Heart left ventricle (tissue), 16 donors: ENCODE data around the gene ZNF575. TPM values are rescaled to one million over a fixed set of nuclear protein-coding genes. Genes with fewer than 3 reads are reported as not detected.
"Not testable (repeated sequence)": the region's sequence is repeated elsewhere in the genome, so short reads cannot be mapped to it uniquely, and the experiment has no call there.

Source experiments
- ATAC-seq, 4 donors: fragments of 200-7000 bp; cut with Tn5 transposase; one replicate each; pipeline ENCODE4 v1.9.1; 2020 to 2022; ENCODE audit warnings: moderate library complexity in 4 of 4, mild to moderate bottlenecking in 3 of 4, moderate number of reproducible peaks in 1 of 4
- DNase-seq, 5 donors: peaks; one replicate each; pipeline ENCODE4 v3.0.0-alpha.2; 2020
- H3K27ac ChIP-seq, 12 donors: fragments of 200-600 bp; sonication (generic) in 4 of 12; one replicate each; pipeline versions ENCODE4 v1.5.0 to v1.8.0; 2016 to 2022; ENCODE audit warnings: mild to moderate bottlenecking in 2 of 12
- H3K27me3 ChIP-seq, 9 donors: fragments of 200-600 bp; sonication (generic) in 2 of 9; one replicate each; pipeline versions ENCODE4 v1.5.1 to v1.8.0; 2016 to 2022; ENCODE audit warnings: mild to moderate bottlenecking in 3 of 9
- H3K36me3 ChIP-seq, 9 donors: fragments of 200-600 bp; sonication (generic) in 2 of 9; one replicate each; pipeline versions ENCODE4 v1.5.0 to v1.8.0; 2018 to 2022; ENCODE audit warnings: mild to moderate bottlenecking in 2 of 9
- H3K4me1 ChIP-seq, 12 donors: fragments of 200-600 bp; sonication (generic) in 4 of 12; one replicate each; pipeline versions ENCODE4 v1.5.0 to v1.8.0; 2016 to 2022; ENCODE audit warnings: mild to moderate bottlenecking in 3 of 12
- H3K4me3 ChIP-seq, 12 donors: fragments of 200-600 bp; sonication (generic) in 4 of 12; one replicate each; pipeline versions ENCODE4 v1.5.0 to v1.8.0; 2017 to 2022; ENCODE audit warnings: mild to moderate bottlenecking in 9 of 12, moderate library complexity in 4 of 12
- H3K9me3 ChIP-seq, 12 donors: fragments of 200-600 bp; sonication (generic) in 4 of 12; one replicate each; pipeline versions ENCODE4 v1.5.0 to v1.8.0; 2016 to 2022; ENCODE audit warnings: mild to moderate bottlenecking in 1 of 12
- POLR2A ChIP-seq, 2 donors: fragments of 450-650 bp; IDR thresholded peaks; one replicate each; pipeline ENCODE4 v1.6.1; 2017; ENCODE audit warnings: antibody characterized with exemption in 2 of 2, mild to moderate bottlenecking in 2 of 2, moderate library complexity in 2 of 2
- WGBS, 4 donors: extraction: QIAGEN DNeasy Blood & Tissue Kit in 2 of 4; methylation state at CpG; one replicate each; pipeline versions ENCODE4 v1.1.5 to v1.1.7; 2013 to 2018; 5-methylcytosine and 5-hydroxymethylcytosine counted together
- intact Hi-C, 10 donors: fragments of 100-400 bp; cut with DNase I; formaldehyde crosslinking; loops; one replicate each; pipeline versions ENCODE4 v1.11.1 to v1.14.2; 2022
- polyA plus RNA-seq, 2 donors: library from polyadenylated mRNA; stranded (reverse); fragments of 200-250 nt; gene quantifications; one replicate each; pipeline ENCODE4 v1.2.3, GENCODE V29; 2013
- total RNA-seq, 9 donors: library from RNA; depleted of rRNA in 2 of 9; stranded (reverse); fragments of >200 nt in 2 of 9; fragmentation: NEBNext Ultra II Directional in 3 of 9; extraction: Animal tissue kit (Norgen Biotek cat#: 25700) in 3 of 9; gene quantifications; one replicate each; pipeline versions ENCODE4 v1.1.0 to v1.2.4, GENCODE V29; 2016 to 2023
- TF ChIP-seq, protein P1 (sequence below), 12 donors: fragments of 200-600 bp; sonication (generic) in 4 of 12; IDR thresholded peaks; one replicate each; pipeline versions ENCODE4 v1.5.0 to v1.8.0; 2018 to 2022; ENCODE audit warnings: antibody characterized with exemption in 12 of 12, mild to moderate bottlenecking in 5 of 12
- donor health status: ischemic (EF 13 %, LVEDD 7.1; RV severe dilation, severe dysfunction).
- donor health status: healthy with polysubstance abuse.
- donor health status: DM: no; HTN: yes; CAD: no.
- donor health status: DM: no; HTN: no; CAD: no.
- donor health status: ischemic (EF 25% LVEDD 6.9; RV normal size, moderate dysfunction).
- donor health status: ischemic (EF 25% LVEDD 5.7; RV mildly dilated, moderate dysfunction).
- donor health status: healthy.
- donor health status: DM: yes; HTN: yes; CAD: no.
- donor health status: ischemic (EF 35%, LVEDD 5.7; RV mildly dilated, moderate dysfunction).
- donor health status: nonischemic (EF 11% LVEDD 7.7; RV severe dilation, severe dysfunction).
- donor health status: DM: yes; HTN: yes; CAD: no.
- donor health status: PGD.
- donor health status: ischemic (EF 29% LVEDD 5.4; RV normal size, mild dysfunction).
- donor health status: nonischemic (EF 23%, LVEDD 6.1; RV moderate dilation, normal function).

Gene ZNF575
- total and polyA plus RNA-seq, 11 donors = 0.38 to 1.9 (median 1.2) TPM; not detected in 2

DNA sequence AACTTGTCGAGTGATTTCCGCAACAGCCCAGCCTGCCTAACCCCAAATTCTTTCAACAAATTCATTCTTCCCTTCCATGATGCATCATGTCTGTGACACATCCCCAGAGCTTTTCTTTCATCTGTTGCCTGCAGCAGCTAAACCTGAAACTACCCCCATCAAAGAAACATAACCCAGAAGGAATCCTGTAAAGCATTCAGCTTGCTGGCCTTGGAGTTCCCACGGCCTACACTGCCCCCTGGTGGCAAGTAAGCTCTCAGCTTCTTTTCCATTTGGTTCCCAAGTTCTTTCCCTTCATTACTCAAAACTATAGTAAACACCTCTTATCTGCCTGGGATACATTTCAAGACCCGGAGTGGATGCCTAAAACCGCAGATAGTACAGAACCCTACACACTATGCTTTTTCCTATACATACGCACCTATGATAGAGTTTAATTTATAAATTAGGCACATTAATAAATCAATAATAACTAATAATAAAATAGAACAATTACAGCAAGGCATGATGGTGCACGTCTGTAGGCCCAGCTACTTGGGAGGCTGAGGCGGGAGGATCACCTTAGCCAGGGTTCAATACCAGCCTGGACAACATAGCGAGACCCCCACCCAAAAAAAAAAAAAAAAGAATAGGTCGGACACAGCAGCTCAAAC lies 13.4 kb upstream of the ZNF575 start:
- H3K27ac ChIP-seq = no peak overlapping the region
- intact Hi-C loops = loop anchor here (1.0 to 5.0 kb wide), 4 partner anchors 57 to 73 kb away; no protein-coding TSS in a partner anchor
- 53 to 57% (median 55%) methylated on average over 10 of the region's 10 CpGs for WGBS, 4 donors
- H3K9me3 ChIP-seq = no peaks in the 10 kb centered on the region
- H3K4me1 ChIP-seq = peaks cover 0 to 14% (median 0%) of the 10 kb centered on the region in 12 donors
- TF ChIP-seq, protein P1, sequence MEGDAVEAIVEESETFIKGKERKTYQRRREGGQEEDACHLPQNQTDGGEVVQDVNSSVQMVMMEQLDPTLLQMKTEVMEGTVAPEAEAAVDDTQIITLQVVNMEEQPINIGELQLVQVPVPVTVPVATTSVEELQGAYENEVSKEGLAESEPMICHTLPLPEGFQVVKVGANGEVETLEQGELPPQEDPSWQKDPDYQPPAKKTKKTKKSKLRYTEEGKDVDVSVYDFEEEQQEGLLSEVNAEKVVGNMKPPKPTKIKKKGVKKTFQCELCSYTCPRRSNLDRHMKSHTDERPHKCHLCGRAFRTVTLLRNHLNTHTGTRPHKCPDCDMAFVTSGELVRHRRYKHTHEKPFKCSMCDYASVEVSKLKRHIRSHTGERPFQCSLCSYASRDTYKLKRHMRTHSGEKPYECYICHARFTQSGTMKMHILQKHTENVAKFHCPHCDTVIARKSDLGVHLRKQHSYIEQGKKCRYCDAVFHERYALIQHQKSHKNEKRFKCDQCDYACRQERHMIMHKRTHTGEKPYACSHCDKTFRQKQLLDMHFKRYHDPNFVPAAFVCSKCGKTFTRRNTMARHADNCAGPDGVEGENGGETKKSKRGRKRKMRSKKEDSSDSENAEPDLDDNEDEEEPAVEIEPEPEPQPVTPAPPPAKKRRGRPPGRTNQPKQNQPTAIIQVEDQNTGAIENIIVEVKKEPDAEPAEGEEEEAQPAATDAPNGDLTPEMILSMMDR (IDR thresholded peaks at IDR 0.05) = peak; percentile 82 to 96 (median 90)
- no peak for TF ChIP-seq POLR2A (IDR thresholded peaks at IDR 0.05)
- H3K36me3 ChIP-seq = peaks cover 0 to 19% (median 0%) of the 10 kb centered on the region in 9 donors
- no peak overlapping the region for H3K4me3 ChIP-seq
- DNase-seq = peak; percentile 59 to 82 (median 74)
- H3K27me3 ChIP-seq = no peaks in the 10 kb centered on the region
- ATAC-seq = peak in 3 of 4 donors; percentile 69 to 71 (median 69)

DNA sequence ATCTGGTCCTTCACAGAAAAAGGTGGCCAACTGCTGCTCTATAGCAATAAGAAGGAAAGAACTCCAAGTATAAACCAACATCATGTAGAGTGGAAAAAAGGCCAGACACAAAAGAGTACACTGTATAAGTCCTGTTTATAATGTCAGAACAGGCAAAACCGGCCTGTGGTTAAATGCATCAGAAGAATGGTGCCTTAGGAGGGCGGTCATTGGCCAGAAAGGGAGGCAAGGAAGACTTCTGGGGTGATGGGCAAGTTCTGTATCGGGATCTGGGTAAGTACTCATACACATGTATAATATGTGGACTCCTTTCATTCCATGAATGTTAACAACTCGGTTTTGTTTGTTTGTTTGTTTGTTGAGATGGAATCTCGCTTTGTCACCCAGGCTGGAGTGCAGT lies 10.1 kb upstream of the ZNF575 start:
- Histone ChIP-seq H3K36me3 (peaks cover 0 to 11% (median 0%) of the 10 kb centered on the region in 9 donors), H3K27ac (no peak overlapping the region), H3K9me3 (no peaks in the 10 kb centered on the region), H3K4me1 (peaks cover 0 to 38% (median 21%) of the 10 kb centered on the region in 12 donors), H3K4me3 (no peak overlapping the region), H3K27me3 (no peaks in the 10 kb centered on the region)
- no peak for DNase-seq
- 88 to 91% (median 90%) methylated on average over 5 of the region's 5 CpGs for WGBS, 4 donors
- ATAC-seq = no peak
- no peak for TF ChIP-seq POLR2A (IDR thresholded peaks at IDR 0.05)
- TF ChIP-seq, protein P1 (IDR thresholded peaks at IDR 0.05) = no peak
- intact Hi-C loops = loop anchor here in 1 of 10 donors (5.0 kb wide), 1 partner anchor 61 kb away; no protein-coding TSS in a partner anchor

DNA sequence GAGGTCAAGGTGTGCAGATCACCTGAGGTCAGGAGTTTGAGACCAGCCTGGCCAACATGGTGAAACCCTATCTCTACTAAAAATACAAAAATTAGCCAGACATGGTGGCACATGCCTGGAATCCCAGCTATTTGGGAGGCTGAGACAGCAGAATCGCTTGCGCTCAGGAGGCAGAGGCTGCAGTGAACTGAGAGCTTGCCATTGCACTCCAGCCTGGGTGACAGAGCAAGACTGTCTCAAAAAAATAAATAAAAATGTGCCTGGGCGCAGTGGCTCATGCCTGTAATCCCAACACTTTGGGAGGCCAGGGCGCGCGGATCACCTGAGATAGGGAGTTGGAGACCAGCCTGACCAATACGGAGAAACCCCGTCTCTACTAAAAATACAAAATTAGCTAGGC lies 9.3 kb upstream of the ZNF575 start:
- H3K4me1 ChIP-seq = peaks cover 0 to 38% (median 22%) of the 10 kb centered on the region in 12 donors
- H3K27me3 ChIP-seq, H3K4me3 ChIP-seq, ATAC-seq, H3K27ac ChIP-seq, DNase-seq, H3K9me3 ChIP-seq: not testable (repeated sequence)
- intact Hi-C loops = loop anchor here in 1 of 10 donors (5.0 kb wide), 1 partner anchor 61 kb away; no protein-coding TSS in a partner anchor
- peaks cover 0 to 11% (median 0%) of the 10 kb centered on the region in 9 donors for H3K36me3 ChIP-seq
- 95 to 99% (median 97%) methylated on average over 8 of the region's 8 CpGs for WGBS, 4 donors

DNA sequence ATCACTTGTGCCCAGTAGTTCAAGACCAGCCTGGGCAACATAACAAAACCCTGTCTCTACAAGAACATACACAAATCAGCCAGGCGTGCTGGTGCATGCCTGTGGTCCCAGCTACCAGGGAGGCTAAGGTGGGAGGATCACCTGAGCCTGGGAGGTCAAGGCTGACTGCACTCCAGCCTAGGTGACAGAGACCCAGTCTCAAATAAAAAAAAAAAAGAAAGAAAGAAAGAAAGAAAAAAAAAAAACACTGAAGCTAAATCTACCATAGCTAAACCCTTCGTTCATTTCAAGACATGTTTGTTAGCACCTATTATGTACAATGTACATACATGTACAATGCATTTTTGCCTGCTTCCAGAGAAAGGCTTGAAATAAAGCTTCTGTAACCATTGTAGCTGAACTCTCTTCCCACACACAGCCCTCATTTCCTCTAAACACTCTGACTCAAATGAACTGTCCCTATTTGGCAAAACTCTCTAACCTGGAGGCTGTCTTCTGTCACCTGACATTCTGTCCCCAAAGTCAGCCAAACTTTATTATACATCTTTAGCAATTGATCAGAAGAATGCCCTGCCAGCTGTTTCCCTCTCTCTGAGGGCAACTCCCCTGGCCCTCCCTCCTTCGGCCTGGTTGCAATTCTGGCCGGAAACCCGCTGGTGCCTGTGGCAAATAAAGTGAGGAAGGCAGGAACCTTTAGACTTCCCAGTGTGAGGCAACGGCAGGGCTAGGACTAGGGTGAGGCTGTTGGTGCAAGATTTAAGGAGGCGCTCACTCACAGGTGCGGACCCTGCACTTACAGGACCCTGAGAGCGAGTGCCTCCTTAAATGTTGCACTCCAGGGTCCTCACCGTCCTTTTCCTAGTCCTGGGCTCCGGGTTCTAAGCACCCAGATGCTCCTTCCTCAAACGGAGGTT lies 7.8 kb upstream of the ZNF575 start:
- intact Hi-C loops = loop anchor here in 1 of 10 donors (5.0 kb wide), 1 partner anchor 63 kb away; no protein-coding TSS in a partner anchor
- DNase-seq = peak in 4 of 5 donors; percentile 46 to 71 (median 60)

More for the DNA sequence above, 7.8 kb upstream of the ZNF575 start:
- peak overlapping the region in 11 of 12 donors; percentile 39 to 90 (median 85) for H3K27ac ChIP-seq
- ATAC-seq = peak; percentile 35 to 63 (median 43)
- TF ChIP-seq, protein P1 (IDR thresholded peaks at IDR 0.05) = no peak
- no peak for TF ChIP-seq POLR2A (IDR thresholded peaks at IDR 0.05)
- H3K27me3 ChIP-seq = no peaks in the 10 kb centered on the region
- H3K4me3 ChIP-seq = peak overlapping the region in 11 of 12 donors; percentile 68 to 98 (median 91)
- WGBS, 4 donors = 21 to 46% (median 27%) methylated on average over 10 to 12 of the region's 12 CpGs
- peaks cover 0 to 11% (median 0%) of the 10 kb centered on the region in 9 donors for H3K36me3 ChIP-seq
- no peaks in the 10 kb centered on the region for H3K9me3 ChIP-seq
- peaks cover 0 to 30% (median 22%) of the 10 kb centered on the region in 12 donors for H3K4me1 ChIP-seq
